Activated CD4-positive, alpha-beta T cell treated with anti-CD3 and anti-CD28 coated beads, Interleukin-2, amount 50 U/mL, for 24 hours (primary cell): ENCODE results near the gene CLSTN2.

Experiments used
- DNase-seq, 2 donors: peaks; one replicate each; pipeline ENCODE4 v3.0.0-alpha.2; 2020; ENCODE audit warnings: low read depth in 1 of 2, low spot score in 1 of 2

CLSTN2 gene

DNA sequence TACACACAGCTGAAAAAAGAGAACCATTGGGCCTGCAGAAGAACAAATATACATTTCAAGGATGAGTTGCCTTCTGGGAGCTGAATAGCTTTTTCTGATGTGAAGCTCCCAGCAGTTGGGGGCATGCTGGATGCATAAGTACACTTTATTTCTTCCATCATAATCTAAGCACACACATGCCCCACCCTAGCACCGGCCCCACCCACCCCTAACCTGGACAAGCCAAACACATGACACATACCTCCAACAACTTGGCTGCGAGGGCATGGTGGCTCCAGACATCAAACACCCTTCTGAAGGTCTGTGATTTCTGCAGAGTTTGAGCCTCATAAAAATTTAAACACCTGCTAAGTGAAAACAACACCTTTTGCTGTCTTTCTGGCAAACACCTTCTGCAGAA lies 435.7 kb downstream of the CLSTN2 start:
- no peak for DNase-seq

DNA sequence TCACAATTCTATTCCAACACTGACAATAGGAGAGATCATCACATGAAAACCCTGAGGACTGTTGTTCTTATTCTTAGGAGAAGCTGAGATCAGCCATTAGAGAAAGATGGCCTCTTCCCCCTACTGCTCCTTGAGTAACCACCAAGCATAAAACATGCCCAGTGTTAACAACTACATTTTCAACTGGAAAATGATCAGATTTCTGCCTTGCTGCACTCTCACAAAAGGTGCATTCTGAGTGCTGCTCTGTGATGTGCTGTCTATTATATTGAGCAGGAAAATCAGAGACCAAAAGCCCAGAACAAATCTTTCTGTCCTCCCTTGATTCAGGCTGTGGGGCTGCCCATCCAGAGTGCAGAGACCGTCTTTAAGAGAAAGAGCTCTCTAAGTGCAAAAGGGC lies 438.2 kb downstream of the CLSTN2 start:
- DNase-seq = no peak

DNA sequence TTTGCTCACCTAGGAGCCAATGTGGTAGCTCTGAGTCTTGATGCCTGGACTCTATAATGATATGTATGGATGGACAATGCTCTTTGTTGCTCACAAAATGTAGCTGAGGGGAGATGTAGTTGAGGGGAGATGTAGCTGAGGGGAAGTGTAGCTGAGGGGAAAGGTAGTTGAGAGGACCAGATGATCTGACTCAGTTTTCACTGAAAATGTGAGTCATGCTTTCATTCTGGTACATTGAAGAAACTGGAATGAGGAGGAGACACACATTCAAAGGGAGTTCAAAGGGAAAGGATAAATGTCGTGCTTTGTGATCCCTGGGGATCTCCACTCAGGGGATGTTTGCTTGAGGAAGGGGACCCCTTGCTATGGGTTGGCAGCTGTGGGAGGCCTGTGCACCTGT lies 440.0 kb downstream of the CLSTN2 start:
- DNase-seq = no peak

DNA sequence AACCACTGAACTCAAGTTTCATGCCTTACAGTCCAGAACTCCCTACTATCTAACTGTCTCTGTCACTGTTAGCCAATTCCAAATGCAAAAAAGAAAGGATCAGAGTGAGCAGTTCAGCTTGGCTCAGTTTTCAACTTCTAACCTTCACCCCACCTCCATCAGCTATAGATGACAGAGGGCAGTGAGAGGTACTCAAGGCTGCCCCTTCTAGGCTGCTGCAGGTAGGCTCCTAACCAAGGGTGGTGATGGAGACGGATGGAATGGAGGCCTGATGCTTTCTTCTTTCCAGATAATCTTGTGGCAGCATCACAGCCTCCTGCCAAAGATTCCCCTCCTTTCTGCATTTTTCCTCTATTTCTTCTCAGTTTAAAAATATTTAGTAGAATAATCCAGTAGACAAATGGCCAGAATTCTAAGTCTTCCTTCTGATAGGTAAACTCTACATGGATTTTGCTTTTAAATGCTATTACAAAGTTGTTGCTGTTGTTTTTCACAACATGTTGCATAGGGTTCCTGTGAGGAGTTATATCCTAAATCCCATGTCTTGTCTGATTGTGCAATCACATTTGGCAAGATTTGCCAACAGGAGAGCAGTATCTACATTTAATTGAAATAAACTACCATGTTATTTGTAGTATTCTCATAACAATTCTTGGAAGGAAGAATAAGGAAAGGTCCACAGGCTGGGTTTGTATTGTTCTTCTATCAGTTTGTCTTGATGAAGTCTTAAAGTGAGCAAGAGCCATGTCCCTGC lies 441.3 kb downstream of the CLSTN2 start:
- DNase-seq = no peak

DNA sequence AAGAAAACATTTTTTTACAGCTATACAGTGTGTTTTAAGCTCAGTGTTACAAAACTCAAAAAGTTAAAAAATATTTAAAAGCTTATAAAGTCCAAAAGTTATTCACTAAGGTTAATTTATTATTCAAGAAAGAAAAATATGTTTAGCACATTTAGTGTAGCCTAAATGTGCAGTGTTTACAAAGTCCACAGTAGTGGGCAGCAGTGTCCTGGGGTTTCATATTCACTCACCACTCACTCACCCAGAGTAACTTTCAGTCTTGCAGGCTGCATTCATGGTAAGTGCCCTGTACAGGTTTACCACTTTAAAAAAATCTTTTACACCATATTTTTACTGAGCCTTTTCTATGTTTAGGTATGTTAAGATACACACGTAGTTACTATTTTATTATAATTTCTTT lies 442.7 kb downstream of the CLSTN2 start:
- no peak for DNase-seq

DNA sequence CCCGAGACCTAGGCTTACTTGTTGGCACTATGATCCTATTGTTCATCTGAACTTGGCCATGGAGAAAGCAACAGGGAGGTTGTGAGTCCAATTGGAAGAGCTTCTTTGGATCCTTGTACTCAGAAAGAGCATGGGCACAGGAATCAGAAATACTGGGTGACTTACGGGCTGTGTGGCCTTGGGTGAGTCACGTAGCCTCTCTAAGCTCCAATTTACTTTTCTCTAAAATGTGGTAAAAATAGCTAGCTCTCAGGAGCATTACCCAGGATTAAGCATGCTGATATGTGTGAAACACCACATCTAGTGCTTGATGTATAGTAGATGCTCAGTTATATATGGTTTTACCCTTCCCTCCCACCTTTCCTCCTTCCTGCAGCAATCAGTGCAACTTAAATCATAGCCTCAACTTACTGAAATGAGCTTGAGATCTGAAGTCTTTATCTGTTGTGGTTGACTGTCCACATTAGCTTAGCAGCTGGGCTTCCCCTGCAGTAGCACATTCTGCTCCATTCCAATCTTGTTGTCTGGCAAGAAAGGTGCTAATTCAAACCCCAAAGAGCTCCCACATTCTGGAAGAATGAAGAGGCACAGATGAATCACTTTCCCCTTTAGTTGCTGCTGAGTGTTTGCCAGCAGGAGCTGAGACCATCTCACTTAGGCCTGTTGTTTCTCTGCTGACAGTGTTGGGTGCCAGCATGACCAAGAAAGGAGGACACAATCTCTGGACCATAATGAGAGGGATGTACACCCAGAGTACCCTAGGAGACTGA lies 443.8 kb downstream of the CLSTN2 start:
- no peak for DNase-seq

DNA sequence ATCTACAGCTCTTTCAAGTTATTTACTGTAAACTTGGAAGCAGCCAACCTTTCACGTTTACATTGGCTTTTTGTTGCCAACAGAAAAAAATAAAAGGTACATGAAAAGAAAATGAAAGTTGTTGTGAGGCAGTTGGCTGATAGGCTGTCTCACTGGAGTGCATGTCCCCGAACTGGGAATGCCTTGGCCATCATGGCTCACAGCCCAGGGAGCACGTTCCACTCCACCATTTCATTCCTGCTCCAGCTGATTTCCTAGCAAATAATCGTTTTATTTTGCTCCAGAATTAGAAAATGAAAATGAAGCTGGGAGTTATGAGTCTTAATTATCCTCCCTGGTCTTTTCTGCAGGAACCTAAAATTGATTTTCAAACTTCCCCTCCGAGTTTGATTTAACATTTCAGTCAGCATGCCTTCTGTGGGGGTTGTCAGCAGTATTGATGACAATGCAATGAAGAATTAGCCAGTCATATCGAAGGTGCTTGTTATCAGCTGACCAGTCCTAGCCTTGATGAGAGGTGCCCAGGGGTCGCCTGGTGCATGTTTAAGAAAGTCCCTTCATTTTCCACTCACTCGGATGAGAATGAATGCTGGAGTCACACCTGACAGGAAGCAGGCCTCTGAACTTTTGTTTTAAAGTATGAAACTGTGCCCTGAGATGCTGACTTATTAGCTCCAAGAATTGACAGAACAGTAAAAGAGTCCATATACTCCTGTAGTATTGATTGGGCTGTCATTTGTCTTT lies 449.2 kb downstream of the CLSTN2 start:
- DNase-seq = no peak

DNA sequence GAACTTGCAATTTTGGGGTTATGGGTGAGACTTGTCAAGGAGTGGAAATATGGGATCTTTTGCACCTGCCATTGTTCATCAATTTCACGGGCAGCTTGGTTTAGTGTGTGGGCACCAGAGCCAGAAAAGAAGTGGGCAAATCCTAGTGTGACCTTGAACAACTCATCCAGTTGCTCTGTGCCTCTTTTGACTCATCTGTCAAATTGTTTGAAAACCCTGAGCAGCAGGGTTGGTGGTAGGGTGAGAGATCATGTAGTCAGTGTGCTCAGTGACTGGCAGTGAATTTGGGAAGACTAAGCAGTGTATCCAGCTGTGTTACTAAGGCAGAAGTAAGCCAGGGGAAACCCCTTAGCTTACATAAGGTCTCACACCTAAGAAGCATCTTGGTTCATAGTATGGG lies 449.9 kb downstream of the CLSTN2 start:
- no peak for DNase-seq

DNA sequence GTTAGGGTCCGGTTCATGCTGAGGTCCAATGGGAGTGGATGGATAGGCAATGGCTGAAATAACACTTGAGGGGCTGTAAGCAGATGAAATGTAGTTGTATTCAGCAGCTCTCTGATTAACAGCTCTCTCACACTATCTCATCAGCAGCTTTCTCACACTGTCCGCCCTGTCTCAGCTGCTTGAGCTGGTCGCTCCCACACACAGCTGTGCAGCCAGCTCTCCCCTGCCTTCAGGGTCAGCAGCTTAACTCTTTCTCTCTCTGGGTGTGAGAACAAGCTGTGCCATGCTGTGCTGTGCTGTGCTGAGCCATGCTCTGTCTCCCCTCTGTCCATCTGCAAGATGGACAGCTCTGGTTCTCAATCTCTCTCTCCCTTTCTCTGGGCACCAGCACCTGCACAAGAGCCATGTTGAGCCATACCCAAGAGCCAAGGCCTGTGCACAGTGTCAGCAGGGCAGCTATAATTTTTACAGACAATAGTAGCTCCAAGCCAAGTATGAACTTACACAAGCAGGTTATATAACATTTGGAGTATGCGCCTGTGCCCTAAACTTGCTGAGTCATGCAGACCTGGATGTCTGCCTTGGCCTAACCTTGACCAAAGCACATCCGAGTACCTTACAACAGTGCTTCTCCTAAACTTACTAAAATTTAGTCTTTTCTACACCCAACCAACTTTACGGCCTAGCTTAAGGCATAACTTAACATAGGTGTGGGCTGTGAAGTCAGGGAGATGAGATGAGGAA lies 451.5 kb downstream of the CLSTN2 start:
- no peak for DNase-seq

DNA sequence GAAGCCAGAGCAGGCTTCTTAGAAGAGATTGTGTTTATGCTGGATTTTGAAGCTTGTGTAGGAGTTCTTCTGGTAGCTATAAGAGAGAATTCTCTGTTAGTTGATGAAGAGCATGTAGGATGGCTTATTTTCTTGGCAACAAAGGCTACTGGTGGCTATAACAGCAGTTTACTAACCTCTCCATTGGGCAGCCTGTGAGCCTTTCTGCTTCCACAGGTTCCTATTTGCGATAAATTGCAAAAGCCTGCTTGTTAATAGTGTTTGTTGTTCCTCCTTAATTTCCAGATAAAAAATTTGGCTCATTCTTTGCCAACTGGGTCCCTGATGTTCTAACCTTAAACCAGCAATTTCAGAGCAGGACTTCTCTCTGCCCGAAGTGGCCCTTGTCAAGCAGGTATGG lies 452.3 kb downstream of the CLSTN2 start:
- DNase-seq = no peak

DNA sequence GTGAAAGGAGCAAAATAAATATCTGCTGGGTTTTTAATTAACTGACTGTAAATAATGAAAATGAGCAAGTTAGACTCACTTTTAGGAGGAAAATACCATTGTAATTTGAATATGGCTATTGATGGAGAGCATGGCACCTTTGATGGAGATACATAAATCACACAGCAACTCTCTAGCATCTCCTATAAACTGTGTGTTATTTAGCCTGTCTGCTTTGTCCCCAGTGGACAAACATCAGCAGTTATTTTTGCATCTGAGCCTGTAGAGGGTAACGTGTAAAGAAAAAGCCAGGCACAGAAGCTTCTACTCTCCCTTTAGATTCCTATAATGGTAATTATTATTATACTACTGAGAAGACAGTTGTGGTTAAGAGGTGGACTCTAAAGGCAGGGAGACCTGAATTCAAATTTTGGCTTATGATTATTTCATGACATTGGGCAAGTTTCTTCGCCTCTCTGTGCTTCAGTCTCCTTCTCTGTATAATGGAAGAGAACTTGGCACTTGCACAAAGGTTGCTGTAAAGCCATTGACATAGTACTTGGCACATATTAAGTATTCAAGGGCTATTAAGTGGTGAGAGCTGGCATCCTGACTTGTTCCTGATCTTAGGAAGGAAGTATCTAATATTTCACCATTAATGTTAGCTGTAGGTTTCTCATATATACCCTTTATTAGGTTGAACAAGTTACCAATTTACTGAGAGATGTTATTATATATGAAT lies 453.4 kb downstream of the CLSTN2 start:
- no peak for DNase-seq

DNA sequence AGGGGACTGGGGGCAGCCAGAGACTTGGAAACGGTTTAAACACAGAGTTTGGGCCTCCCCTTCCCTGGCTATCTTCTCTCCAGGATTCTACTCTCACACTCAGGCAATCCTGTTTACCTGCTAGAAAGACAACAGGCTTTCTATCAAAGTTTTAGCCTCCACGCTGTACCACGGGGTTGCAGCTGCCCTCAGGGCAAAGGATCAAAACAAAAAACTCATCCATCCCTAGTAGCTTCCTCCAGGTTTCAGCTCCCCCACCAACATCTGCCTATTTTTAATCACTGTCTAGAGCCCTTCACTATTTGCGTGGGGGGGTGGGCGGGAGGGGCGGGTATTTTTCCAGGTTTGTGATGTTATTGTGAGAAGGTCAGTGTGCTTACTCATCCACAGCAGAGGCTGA lies 456.1 kb downstream of the CLSTN2 start:
- DNase-seq = no peak

DNA sequence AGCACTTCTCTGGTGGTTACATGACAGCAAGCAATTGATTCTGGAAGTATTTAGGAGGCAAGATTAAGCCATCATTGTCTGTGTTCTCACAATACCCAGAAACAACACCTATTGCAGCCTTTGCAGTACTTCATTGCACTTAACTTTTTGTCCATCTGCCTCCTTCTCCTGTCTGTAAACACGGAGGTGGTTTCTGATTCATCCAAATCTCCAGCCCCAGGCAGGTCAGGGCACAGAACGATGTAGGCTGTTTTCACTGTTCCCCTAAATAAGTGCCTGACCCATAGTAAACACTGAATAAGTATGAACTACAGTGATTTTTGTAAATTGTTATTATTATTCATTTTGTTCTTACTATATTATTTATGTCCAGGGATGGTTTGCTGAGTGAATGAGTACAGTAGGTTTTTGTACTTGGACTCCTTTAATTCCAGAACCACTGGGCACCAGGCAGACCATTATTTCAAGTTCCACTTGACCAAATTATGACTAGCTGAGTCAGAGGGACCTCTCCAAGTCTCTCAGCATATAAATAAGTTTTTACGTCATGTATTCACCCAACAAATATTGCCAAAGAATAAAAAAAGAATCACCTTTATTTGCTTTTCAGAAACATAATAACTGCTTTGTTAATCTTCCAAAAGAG lies 459.6 kb downstream of the CLSTN2 start:
- no peak for DNase-seq

DNA sequence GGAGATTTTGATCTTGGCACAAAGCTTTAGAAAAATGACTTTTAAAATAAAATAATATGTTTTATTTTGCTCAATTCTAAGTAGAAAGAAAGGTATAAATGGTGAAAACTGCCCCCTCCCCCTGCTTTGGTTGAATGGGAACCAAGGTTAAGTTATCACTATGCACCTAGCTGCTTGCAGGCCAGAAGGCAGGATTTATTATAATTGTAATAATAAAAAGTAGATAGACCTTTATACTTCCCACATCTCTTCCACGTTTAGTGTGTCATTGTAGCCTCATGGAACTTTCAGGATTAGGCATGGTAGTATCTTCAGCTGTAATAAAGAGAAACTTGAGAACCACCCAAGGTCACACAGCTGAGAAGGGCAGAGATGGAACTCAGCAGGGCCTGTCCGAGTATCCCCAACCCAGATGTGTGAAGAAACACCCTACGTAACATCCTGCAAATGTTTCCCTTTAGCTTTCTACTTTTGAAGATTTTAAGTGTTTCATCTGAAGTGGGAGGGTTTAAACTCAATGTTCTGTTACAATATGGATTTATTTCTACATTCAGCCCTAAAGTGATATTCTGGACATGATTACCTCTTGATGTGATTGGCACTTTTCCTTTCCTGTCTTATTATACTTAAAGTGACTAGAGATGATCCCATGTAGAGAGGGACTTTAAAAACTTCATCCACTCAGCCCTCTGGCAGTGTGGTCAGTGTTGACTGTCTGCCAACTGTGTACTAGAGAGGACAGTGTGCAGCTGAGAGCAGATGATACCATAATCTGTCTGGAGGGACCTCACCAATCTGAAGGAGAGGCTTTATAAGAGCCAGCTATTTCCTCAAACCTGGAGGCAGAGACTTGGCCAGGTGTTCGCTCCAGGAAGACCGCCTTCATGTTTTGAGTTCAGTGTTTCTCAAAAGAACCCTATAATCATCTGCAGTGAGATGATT lies 460.4 kb downstream of the CLSTN2 start:
- DNase-seq = no peak

DNA sequence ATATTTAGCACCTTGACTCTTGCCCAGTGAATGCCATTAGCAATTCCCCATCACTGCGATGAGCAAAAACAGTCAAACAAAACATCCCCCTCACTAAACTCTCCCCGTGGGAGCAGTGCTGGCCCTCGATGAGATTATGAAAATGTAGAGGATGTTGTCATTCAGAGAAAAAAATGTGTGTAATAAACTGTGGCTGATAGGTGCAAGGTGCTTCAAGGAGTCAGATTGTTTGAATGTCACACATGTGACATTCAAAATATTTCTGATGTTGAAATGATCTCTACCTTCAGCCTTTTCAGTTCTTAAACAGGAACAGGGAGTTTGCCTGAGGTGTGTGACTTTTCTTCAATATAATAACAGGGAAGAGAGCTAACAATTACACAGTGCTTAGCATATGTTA lies 461.1 kb downstream of the CLSTN2 start:
- no peak for DNase-seq

DNA sequence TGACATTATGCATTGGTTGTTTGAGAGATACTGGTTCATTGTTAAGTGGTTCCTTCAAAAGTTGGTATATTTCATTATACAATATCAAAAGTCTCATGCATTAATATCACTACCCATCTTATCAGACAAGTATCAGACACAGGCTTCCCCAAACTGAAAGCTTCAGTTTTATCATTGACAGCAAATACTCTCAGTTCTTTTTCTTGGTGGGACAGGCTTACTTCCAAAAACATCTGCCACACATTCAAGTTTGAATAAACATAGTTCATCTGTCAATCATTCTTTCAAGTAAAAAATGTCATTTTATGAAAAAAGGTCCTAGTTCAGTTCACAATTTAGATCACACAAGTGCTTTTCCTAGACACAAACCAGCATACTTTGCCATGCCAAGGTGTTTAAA lies 462.9 kb downstream of the CLSTN2 start:
- DNase-seq = no peak

DNA sequence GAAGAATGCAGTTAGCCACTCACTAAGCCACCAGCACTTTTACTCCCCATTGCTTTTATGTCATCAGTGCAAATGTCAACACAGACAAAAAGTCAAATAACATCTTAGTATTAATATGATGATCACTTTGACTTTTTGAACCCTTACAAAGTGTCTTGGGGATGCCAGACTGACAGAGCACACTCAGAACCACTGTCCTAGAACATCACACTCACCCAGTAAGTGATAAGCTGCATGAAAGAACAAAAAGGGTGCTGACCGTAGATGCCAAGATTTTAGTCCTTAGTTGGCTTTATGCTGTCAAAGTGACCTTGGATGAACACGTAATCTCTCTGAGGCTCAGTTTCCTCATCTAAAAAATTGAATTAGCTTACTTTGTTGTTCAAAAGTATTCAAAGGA lies 463.4 kb downstream of the CLSTN2 start:
- DNase-seq = no peak

DNA sequence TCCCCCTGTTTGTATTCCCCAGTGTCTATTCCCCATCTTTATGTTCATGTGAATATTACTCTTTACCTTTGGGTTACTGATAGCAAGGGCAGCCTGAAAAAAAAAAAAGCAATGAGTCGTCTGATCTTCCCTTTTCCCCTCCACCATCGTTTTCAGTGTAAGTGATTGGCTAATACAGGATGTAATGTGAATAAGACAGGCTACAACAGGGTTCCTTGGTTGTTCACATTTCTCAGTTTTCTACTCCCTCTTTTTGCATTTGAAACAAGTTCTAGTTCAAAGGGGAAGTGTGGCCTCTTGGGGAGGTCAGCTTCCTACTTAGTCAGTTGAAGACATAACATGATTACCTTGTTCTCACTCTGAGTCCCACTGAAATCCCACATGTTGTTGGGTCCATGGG lies 464.9 kb downstream of the CLSTN2 start:
- no peak for DNase-seq

DNA sequence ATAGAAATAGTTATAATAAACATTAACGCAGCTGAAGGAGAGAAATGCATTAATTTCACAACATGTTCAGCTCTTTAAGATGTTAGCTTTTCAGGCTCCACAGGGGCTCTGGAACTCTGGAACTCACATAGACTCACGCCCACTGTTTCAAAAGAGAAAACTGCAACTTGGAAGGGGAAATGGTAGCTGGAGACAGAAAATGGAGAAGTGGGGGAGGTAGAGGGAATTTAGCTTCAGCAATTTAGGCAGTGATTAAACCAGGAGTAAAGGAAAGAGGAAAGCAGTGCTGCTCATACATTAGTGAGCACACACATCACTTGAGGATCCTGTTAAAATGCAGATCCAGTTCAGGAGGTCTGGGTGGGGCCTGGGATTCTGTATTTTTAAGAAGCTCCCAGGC lies 468.1 kb downstream of the CLSTN2 start:
- no peak for DNase-seq
